Measurements from ENCODE around the gene RNF121.

The RNF121 gene

DNA sequence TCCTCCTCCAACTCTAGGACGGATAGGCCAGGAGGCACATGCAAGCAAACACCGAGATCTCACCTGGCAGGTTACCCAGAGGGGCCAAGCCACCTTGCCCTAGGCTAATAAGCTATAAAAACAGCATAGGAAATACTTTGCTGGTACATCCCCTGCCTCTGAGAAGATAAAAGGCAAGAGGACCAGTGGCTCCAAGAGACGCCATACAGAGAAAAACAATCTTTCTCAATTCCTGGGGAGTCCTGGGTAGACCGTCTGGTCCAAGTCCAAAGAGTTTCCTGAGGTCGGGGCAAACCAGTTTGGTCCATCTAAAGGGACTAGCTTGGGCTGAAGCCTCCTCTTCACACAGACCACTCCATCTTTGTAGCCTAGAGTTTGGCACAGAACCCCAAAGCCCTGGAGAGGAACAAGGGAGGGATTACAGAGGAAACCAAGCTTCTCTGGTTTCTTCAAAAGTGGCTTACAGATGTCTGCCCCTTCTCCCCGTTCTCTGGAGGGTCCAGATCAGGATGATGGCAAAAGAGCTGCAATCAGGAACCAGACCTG is 111.1 kb downstream of the RNF121 start:
- DNase-seq, result no peak

DNA sequence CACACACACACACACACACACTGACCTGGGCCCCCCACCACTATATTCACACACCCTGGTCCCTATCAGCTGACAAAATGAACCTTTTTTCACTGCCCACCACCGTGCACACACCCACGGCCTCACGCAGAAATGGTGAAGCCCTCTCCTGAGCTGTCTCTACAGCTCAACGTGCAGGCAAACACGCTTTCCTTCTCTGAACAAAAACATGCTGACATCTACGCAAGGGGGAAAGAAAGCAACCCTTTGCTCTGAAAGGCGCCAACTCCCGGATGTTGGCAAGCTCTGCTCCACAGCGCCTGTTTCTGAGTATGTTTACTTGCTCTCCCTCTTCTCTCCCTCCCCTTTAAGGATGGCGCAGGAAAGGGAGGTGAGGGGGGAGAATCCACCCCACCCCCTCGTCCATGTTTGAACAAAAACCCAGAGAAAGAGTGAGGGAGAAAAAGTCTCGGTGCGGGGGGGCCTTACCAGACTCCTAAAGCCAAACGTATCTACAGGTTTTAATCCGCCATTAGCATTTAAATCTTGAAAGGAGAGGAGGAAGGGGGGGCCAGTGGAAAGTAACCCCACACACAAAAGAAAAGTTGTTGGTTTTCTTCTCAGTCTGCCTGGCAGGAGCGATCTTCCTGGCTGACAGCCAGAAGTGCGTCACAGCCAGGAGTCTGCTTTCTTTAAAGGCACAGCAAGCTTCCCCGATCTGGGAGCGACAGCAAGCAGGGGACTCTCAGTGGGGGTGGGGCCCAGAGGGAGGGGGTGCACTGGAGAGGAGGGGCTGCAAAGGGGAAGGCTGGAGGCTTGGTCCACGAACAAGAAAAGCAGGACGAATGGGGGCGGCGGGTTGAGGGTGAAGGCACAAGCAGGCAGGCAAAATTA is 111.9 kb downstream of the RNF121 start:
- peak; percentile 87 to 94 for DNase-seq

DNA sequence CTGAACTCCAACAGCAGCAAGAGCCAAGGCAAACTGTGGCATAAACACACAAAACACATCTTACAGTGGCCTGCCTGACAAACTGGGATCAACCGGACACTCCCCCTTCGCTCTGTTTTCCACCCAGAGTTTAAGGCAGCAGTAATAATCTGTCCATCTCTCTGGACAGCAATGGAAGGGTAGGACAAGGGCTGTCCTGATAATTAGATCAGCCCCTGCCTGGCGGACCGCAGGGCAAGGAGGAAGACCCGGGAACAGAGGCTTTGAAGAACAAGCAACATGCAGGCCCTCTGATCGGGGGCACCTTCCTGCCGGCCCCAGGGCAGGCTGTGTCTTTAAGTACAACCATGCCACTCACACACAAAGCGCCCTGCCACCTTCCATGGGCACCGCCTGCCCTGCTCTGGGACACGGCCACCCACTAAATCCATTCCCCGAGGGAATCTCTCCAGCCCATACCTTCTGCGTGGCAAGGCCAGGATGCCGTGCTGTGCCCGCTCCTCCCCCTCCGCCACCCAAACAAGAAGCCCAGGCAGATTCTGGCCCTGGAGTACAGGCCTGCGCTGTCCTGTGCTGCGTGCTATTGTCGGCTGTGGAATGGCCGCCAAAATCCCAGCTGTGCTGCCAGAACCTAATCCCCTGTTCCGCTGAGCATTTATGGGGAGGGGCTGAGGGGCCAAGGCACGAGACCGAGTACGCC is 112.7 kb downstream of the RNF121 start:
- DNase-seq, result peak; percentile 80 to 88

- no peak for DNase-seq
Measured at GRCh38 chr11:72042064-72042745, 113.4 kb downstream of the RNF121 start.

GRCh38 chr11:72045849-72046248 is 117.0 kb downstream of the RNF121 start:
- DNase-seq, result no peak
